GM10266 (cell line): ENCODE measurements around the gene EDEM3.
"Not testable (repeated sequence)": the region's sequence is repeated elsewhere in the genome, so short reads cannot be mapped to it uniquely, and the experiment has no call there.

Experiments
- DNase-seq: peaks from one replicate; pipeline ENCODE4 v3.0.0; 2012; ENCODE audit errors: extremely low spot score
- CTCF ChIP-seq: IDR thresholded peaks from 2 replicates; pipeline ENCODE4 v1.5.1; 2012; ENCODE audit warnings: mild to moderate bottlenecking, low read depth; ENCODE audit not compliant: control insufficient read depth, insufficient read depth; ENCODE audit errors: missing control alignments

EDEM3 gene

GRCh38 chr1:184686540-184686939 lies 68.1 kb downstream of the EDEM3 start:
- DNase-seq: no peak
- TF ChIP-seq CTCF: no peak

GRCh38 chr1:184685116-184685515 lies 69.5 kb downstream of the EDEM3 start:
- TF ChIP-seq CTCF: no peak
- DNase-seq: no peak

- TF ChIP-seq CTCF: no peak
- no peak for DNase-seq
Observed at GRCh38 chr1:184684285-184685074, 70.2 kb downstream of the EDEM3 start.

- no peak for DNase-seq
Observed at GRCh38 chr1:184682956-184683355, 71.7 kb downstream of the EDEM3 start.

GRCh38 chr1:184680611-184681225 lies 73.9 kb downstream of the EDEM3 start:
- not testable (repeated sequence) for DNase-seq

More at GRCh38 chr1:184682956-184683355, 71.7 kb downstream of the EDEM3 start:
- no peak for TF ChIP-seq CTCF

- not testable (repeated sequence) for DNase-seq
Observed at GRCh38 chr1:184679472-184679871, 75.2 kb downstream of the EDEM3 start.

GRCh38 chr1:184677344-184677743 lies 77.3 kb downstream of the EDEM3 start:
- no peak for DNase-seq
- TF ChIP-seq CTCF: no peak

- no peak for DNase-seq
- no peak for TF ChIP-seq CTCF
Observed at GRCh38 chr1:184673305-184673704, 81.4 kb downstream of the EDEM3 start.
